ENCODE data around the gene PEX16. TPM values are rescaled to one million over a fixed set of nuclear protein-coding genes. Genes with fewer than 3 reads are reported as not detected.

The PEX16 gene
- total and polyA plus RNA-seq, 2 of the 13 experiments (the other 11 are each of a cell fraction or from before 2014, with no cell fraction given), result 12.5 to 21.8 TPM

DNA sequence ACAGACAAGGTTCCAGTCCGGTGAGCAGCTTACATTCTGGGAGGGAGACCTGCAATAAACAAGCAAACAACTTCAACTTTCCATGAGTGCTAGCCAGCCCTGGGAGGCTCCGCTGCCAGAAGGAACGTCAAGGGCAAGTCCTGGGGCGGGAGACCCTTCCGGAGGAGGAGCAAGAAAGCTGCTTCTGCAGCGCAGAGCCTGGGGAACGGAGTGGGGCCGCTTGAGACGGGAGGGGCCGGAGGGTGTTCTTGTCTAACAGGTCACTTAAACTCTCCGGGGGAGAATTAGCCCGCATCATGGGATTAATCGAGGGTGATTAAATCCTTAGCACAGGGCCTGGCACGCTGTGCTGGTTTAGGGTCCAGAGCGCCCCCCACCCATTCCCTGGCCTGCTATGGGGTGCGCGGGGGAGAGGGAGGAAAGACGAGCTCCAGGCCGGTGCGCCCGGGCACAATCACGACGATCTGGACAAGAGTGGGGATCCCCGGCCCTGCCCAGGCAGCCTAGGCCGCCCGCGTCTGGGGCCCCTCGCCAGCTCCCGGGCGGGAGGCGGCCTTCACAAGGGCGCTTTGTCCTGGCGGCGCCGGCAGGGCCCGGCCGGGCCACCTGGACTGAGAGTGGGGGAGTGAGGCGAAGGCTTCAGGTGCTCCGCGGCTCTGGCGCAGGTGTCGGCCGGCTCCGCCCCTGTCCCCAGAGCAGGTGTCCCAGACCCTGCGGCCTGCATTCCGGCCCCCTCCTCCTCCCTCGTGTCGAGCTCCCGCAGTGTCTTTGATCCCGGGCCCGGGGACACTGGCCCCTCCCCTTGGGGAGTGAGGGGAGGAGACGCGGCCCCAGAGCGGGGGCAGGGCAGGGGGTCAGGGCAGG is 4.1 kb upstream of the PEX16 start (continued):
- TF ChIP-seq, protein P1, sequence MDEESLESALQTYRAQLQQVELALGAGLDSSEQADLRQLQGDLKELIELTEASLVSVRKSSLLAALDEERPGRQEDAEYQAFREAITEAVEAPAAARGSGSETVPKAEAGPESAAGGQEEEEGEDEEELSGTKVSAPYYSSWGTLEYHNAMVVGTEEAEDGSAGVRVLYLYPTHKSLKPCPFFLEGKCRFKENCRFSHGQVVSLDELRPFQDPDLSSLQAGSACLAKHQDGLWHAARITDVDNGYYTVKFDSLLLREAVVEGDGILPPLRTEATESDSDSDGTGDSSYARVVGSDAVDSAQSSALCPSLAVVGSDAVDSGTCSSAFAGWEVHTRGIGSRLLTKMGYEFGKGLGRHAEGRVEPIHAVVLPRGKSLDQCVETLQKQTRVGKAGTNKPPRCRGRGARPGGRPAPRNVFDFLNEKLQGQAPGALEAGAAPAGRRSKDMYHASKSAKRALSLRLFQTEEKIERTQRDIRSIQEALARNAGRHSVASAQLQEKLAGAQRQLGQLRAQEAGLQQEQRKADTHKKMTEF (CRISPR knock-in tag; IDR thresholded peaks at IDR 0.05), result peak; percentile 56; the same call in 1 of the 2 replicates
- TF ChIP-seq NRL (CRISPR knock-in tag; IDR thresholded peaks at IDR 0.05; ENCODE audit: borderline replicate concordance) (no peak), HNF4A (CRISPR knock-in tag; IDR thresholded peaks at IDR 0.05) (no peak), RFXAP (CRISPR knock-in tag; IDR thresholded peaks at IDR 0.05; ENCODE audit: borderline replicate concordance) (no peak), TMF1 (CRISPR knock-in tag; IDR thresholded peaks at IDR 0.05; ENCODE audit: low read depth) (no peak), ERF (CRISPR knock-in tag; IDR thresholded peaks at IDR 0.05) (no peak), ZMYM3 (CRISPR knock-in tag; IDR thresholded peaks at IDR 0.05) (no peak), POLR2A (IDR thresholded peaks at IDR 0.05; ENCODE audit: insufficient read depth in 1 of 2, low read depth in 2 of 2, low read length in 2 of 2) (no peak; a peak in 1 of 4 replicates), AKAP8 (CRISPR knock-in tag; IDR thresholded peaks at IDR 0.05) (0 out of 2 replicates have a peak, but pooled peaks have one; percentile 27), ZBTB7A (CRISPR knock-in tag; IDR thresholded peaks at IDR 0.05) (peak; percentile 66; the same call in 1 of the 2 replicates), SNRNP70 (IDR thresholded peaks at IDR 0.05; ENCODE audit: low read depth, low read length) (no peak), SP5 (CRISPR knock-in tag; IDR thresholded peaks at IDR 0.05; ENCODE audit: borderline replicate concordance, low read depth) (peak; percentile 69; the same call in 1 of the 2 replicates), PHF8 (CRISPR knock-in tag; IDR thresholded peaks at IDR 0.05) (peak; percentile 84), ATF7-NPFF (CRISPR knock-in tag; IDR thresholded peaks at IDR 0.05; ENCODE audit: low read depth) (peak; percentile 11; the same call in 1 of the 2 replicates), SMC3 (IDR thresholded peaks at IDR 0.05; ENCODE audit: low read length) (no peak), BCLAF1 (IDR thresholded peaks at IDR 0.05) (no peak), HNRNPL (IDR thresholded peaks at IDR 0.05; ENCODE audit: low read depth, low read length) (0 out of 2 replicates have a peak, but pooled peaks have one; percentile 16), ARID4A (CRISPR knock-in tag; IDR thresholded peaks at IDR 0.05; ENCODE audit: borderline replicate concordance) (no peak; the same call in 1 of the 2 replicates), ATF1 (CRISPR knock-in tag; IDR thresholded peaks at IDR 0.05) (no peak)
- TF ChIP-seq, protein P2, sequence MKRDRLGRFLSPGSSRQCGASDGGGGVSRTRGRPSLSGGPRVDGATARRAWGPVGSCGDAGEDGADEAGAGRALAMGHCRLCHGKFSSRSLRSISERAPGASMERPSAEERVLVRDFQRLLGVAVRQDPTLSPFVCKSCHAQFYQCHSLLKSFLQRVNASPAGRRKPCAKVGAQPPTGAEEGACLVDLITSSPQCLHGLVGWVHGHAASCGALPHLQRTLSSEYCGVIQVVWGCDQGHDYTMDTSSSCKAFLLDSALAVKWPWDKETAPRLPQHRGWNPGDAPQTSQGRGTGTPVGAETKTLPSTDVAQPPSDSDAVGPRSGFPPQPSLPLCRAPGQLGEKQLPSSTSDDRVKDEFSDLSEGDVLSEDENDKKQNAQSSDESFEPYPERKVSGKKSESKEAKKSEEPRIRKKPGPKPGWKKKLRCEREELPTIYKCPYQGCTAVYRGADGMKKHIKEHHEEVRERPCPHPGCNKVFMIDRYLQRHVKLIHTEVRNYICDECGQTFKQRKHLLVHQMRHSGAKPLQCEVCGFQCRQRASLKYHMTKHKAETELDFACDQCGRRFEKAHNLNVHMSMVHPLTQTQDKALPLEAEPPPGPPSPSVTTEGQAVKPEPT (CRISPR knock-in tag; IDR thresholded peaks at IDR 0.05; ENCODE audit: low read depth), result no peak
